ENCODE data around the gene DLGAP4.

Gene DLGAP4

GRCh38 chr20:36331209-36331608, 25.1 kb downstream of the DLGAP4 start:
- no peak for DNase-seq (ENCODE audit: low spot score)

GRCh38 chr20:36333841-36334240, 27.7 kb downstream of the DLGAP4 start:
- DNase-seq (ENCODE audit: low spot score) = no peak

- DNase-seq (ENCODE audit: low spot score) = no peak
Measured at GRCh38 chr20:36334281-36335205, 28.4 kb downstream of the DLGAP4 start.

- DNase-seq (ENCODE audit: low spot score) = no peak
Measured at GRCh38 chr20:36335206-36335870, 29.2 kb downstream of the DLGAP4 start.

- no peak for DNase-seq (ENCODE audit: low spot score)
Measured at GRCh38 chr20:36336204-36336603, 30.1 kb downstream of the DLGAP4 start.

GRCh38 chr20:36336954-36337704, 31.0 kb downstream of the DLGAP4 start:
- DNase-seq (ENCODE audit: low spot score) = no peak

- DNase-seq (ENCODE audit: low spot score) = no peak
Measured at GRCh38 chr20:36337886-36338285, 31.7 kb downstream of the DLGAP4 start.

GRCh38 chr20:36339646-36340592, 33.8 kb downstream of the DLGAP4 start:
- DNase-seq (ENCODE audit: low spot score) = no peak

- DNase-seq (ENCODE audit: low spot score) = no peak
Measured at GRCh38 chr20:36340593-36340990, 34.5 kb downstream of the DLGAP4 start.

- DNase-seq (ENCODE audit: low spot score) = no peak
Measured at GRCh38 chr20:36341331-36342020, 35.3 kb downstream of the DLGAP4 start.

GRCh38 chr20:36342331-36343120, 36.4 kb downstream of the DLGAP4 start:
- DNase-seq (ENCODE audit: low spot score) = no peak

GRCh38 chr20:36343641-36344040, 37.5 kb downstream of the DLGAP4 start:
- DNase-seq (ENCODE audit: low spot score) = no peak

- DNase-seq (ENCODE audit: low spot score) = peak; percentile 77
Measured at GRCh38 chr20:36344517-36345132, 38.5 kb downstream of the DLGAP4 start.

- DNase-seq (ENCODE audit: low spot score) = no peak
Measured at GRCh38 chr20:36346256-36346655, 40.1 kb downstream of the DLGAP4 start.

- DNase-seq (ENCODE audit: low spot score) = no peak
Measured at GRCh38 chr20:36349384-36350170, 43.4 kb downstream of the DLGAP4 start.

GRCh38 chr20:36350439-36350838, 44.3 kb downstream of the DLGAP4 start:
- no peak for DNase-seq (ENCODE audit: low spot score)

- DNase-seq (ENCODE audit: low spot score) = no peak
Measured at GRCh38 chr20:36351937-36352336, 45.8 kb downstream of the DLGAP4 start.

GRCh38 chr20:36352843-36353553, 46.9 kb downstream of the DLGAP4 start:
- no peak for DNase-seq (ENCODE audit: low spot score)

Measured in HuH-7 (cell line).